ENCODE measurements around the gene MARS1. TPM values are rescaled to one million over a fixed set of nuclear protein-coding genes. Genes with fewer than 3 reads are reported as not detected.
A peak's percentile ranks its signal among the peaks of the same experiment; 100 is the strongest.

Gene MARS1
- total RNA-seq, 4 donors from 2014 or later, result 37.7 to 81.1 (median 42.0) TPM

DNA sequence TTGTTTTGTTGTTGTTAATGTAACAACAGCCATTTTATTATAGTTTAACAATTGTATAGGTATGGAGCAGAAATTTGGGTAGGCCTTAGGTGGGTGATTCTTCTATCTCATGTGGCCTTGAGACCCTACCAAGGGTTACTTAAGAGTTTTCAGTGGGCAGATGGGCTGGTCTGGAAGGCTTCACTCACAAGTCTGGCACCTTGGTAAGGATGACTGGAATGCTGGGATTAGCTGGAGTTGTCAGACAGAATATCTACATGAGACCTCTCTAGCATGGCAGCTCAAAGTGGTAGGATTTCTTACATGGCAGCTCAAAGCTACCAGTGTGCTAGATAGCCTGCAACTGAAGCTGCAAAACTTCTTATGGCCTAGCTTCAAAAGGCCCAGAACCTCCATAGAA lies 2.2 kb upstream of the MARS1 start:
- H3K36me3 ChIP-seq, result peaks cover 0 to 17% of the 10 kb centered on the region in 2 donors
- H3K27me3 ChIP-seq, result no peaks in the 10 kb centered on the region
- no peak overlapping the region for H3K4me3 ChIP-seq
- DNase-seq, result no peak
- no peak overlapping the region for H3K27ac ChIP-seq
- intact Hi-C loops (cut with DNase I; ENCODE audit: low total_unique reads) (no loop called here), in situ Hi-C loops (cut with MboI; ENCODE audit: low sequenced_read_pairs in 4 of 4) (no loop called here)
- ATAC-seq, result no peak
- no peaks in the 10 kb centered on the region for H3K9me3 ChIP-seq
- TF ChIP-seq POLR2A (IDR thresholded peaks at IDR 0.05), result no peak
- TF ChIP-seq, protein P1, sequence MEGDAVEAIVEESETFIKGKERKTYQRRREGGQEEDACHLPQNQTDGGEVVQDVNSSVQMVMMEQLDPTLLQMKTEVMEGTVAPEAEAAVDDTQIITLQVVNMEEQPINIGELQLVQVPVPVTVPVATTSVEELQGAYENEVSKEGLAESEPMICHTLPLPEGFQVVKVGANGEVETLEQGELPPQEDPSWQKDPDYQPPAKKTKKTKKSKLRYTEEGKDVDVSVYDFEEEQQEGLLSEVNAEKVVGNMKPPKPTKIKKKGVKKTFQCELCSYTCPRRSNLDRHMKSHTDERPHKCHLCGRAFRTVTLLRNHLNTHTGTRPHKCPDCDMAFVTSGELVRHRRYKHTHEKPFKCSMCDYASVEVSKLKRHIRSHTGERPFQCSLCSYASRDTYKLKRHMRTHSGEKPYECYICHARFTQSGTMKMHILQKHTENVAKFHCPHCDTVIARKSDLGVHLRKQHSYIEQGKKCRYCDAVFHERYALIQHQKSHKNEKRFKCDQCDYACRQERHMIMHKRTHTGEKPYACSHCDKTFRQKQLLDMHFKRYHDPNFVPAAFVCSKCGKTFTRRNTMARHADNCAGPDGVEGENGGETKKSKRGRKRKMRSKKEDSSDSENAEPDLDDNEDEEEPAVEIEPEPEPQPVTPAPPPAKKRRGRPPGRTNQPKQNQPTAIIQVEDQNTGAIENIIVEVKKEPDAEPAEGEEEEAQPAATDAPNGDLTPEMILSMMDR (IDR thresholded peaks at IDR 0.05 in 4 of 5, conservative IDR thresholded peaks at IDR 0.05 in 1 of 5), result no peak
- peaks cover 10 to 13% of the 10 kb centered on the region in 2 donors for H3K4me1 ChIP-seq

DNA sequence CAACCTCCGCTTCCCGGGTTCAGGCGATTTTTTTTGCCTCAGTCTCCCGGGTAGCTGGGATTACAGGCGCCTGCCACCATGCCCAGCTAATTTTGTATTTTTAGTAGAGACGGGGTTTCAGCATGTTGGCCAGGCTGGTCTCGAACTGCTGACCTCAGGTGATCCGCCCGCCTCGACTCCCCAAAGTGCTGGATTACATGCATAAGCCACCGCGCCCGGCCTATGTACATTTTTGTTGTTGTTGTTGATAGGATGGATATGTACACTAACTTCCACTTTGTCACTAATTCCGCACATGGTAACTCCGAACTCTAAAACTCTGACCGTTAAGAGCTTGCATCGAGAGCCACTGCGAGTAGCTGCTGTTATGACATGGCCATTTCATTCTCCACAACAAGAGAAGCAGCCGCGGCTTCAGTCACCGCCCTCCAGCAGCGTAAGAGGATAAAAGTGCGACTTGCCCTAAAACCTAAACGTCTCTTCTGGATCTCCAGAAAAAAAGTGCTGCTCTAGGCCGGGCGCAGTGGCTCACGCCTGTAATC lies 742 bp upstream of the MARS1 start:
- no peak for ATAC-seq

DNA sequence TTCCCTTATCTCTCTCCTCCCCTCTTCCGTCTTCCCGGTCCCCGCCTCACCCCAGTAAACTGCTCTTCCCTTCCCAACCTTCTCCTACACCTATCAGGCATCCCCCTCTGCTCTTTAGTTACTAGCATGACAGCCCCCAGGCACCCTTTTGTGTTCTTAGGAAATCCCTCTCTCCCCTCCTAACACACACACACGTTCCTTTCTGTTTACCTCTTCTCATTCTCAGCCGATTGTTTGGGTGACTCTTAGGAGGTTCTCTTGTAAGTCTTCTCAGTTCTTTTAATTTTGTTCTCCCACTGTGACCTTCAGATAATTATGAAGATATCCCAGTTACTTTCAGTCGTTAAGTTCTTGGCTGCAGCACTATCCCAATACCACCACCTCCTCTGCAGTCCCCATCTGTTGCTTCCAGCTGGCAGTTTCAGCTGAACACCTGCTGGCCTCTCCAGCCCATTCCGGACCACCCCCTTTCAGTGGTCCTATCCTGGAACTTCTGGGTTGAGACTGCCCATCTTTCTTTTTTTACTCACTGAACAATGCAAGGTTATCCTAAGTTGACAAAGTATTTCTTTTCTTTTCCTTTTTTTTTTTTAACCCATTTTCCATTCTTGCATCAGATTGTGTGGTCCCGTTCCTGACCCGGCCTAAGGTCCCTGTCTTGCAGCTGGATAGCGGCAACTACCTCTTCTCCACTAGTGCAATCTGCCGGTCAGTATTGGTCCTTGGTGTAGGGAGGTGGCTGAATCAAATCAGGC lies 711 bp downstream of the MARS1 start:
- DNase-seq, result no peak
- Histone ChIP-seq H3K4me1 (peaks cover 10 to 13% of the 10 kb centered on the region in 2 donors), H3K27me3 (no peaks in the 10 kb centered on the region), H3K36me3 (peaks cover 0 to 37% of the 10 kb centered on the region in 2 donors), H3K9me3 (no peaks in the 10 kb centered on the region), H3K4me3 (peak overlapping the region; percentile 74 to 95 (median 76)), H3K27ac (peak overlapping the region; percentile 83 to 86 (median 84))
- in situ Hi-C loops (cut with MboI; ENCODE audit: low sequenced_read_pairs in 4 of 4), result no loop called here
- no peak for TF ChIP-seq POLR2A (IDR thresholded peaks at IDR 0.05)
- TF ChIP-seq, protein P1 (IDR thresholded peaks at IDR 0.05 in 4 of 5, conservative IDR thresholded peaks at IDR 0.05 in 1 of 5), result no peak
- intact Hi-C loops (cut with DNase I; ENCODE audit: low total_unique reads), result loop anchor here (1.0 to 2.0 kb wide), 2 partner anchors 32 to 58 kb away; partner anchors contain the start of genes DCTN2 and DDIT3
- ATAC-seq, result no peak

More for the DNA sequence above, 742 bp upstream of the MARS1 start:
- TF ChIP-seq, protein P1 (IDR thresholded peaks at IDR 0.05 in 4 of 5, conservative IDR thresholded peaks at IDR 0.05 in 1 of 5), result no peak
- TF ChIP-seq POLR2A (IDR thresholded peaks at IDR 0.05), result no peak
- peak overlapping the region; percentile 83 to 86 (median 84) for H3K27ac ChIP-seq
- in situ Hi-C loops (cut with MboI; ENCODE audit: low sequenced_read_pairs in 4 of 4), result no loop called here
- peak overlapping the region; percentile 74 to 95 (median 76) for H3K4me3 ChIP-seq
- no peaks in the 10 kb centered on the region for H3K9me3 ChIP-seq
- intact Hi-C loops (cut with DNase I; ENCODE audit: low total_unique reads), result no loop called here
- peaks cover 10 to 13% of the 10 kb centered on the region in 2 donors for H3K4me1 ChIP-seq
- H3K27me3 ChIP-seq, result no peaks in the 10 kb centered on the region
- H3K36me3 ChIP-seq, result peaks cover 0 to 29% of the 10 kb centered on the region in 2 donors
- no peak for DNase-seq

DNA sequence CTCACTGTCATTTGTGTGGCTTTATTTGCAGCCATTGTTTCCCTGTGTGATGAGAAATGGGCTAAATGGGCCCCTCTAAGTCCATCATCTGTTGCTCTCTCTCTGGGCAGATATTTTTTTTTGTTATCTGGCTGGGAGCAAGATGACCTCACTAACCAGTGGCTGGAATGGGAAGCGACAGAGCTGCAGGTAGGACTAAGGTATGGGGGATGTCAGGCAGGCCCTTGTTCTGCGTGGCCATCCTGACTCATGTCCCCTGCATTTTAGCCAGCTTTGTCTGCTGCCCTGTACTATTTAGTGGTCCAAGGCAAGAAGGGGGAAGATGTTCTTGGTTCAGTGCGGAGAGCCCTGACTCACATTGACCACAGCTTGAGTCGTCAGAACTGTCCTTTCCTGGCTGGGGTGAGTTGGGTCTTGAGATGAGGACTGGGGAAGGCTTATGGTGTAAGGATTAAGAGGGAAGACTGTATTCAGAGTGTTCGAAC lies 1.3 kb downstream of the MARS1 start:
- H3K27me3 ChIP-seq, result no peaks in the 10 kb centered on the region
- H3K36me3 ChIP-seq, result peaks cover 0 to 37% of the 10 kb centered on the region in 2 donors
- in situ Hi-C loops (cut with MboI; ENCODE audit: low sequenced_read_pairs in 4 of 4), result no loop called here
- peak overlapping the region in 1 of 4 donors; percentile 86 for H3K27ac ChIP-seq
- DNase-seq (no peak), ATAC-seq (no peak)
- TF ChIP-seq POLR2A (IDR thresholded peaks at IDR 0.05), result no peak
- TF ChIP-seq, protein P1 (IDR thresholded peaks at IDR 0.05 in 4 of 5, conservative IDR thresholded peaks at IDR 0.05 in 1 of 5), result no peak
- intact Hi-C loops (cut with DNase I; ENCODE audit: low total_unique reads), result loop anchor here (2.0 kb wide), 1 partner anchor 58 kb away; the partner anchor contains the start of gene DCTN2
- peak overlapping the region; percentile 74 to 95 (median 76) for H3K4me3 ChIP-seq
- H3K9me3 ChIP-seq, result no peaks in the 10 kb centered on the region
- H3K4me1 ChIP-seq, result peaks cover 10 to 13% of the 10 kb centered on the region in 2 donors

Measured in gastrocnemius medialis (tissue), 4 donors.